ENCODE results near the gene ZNF581.

DNA sequence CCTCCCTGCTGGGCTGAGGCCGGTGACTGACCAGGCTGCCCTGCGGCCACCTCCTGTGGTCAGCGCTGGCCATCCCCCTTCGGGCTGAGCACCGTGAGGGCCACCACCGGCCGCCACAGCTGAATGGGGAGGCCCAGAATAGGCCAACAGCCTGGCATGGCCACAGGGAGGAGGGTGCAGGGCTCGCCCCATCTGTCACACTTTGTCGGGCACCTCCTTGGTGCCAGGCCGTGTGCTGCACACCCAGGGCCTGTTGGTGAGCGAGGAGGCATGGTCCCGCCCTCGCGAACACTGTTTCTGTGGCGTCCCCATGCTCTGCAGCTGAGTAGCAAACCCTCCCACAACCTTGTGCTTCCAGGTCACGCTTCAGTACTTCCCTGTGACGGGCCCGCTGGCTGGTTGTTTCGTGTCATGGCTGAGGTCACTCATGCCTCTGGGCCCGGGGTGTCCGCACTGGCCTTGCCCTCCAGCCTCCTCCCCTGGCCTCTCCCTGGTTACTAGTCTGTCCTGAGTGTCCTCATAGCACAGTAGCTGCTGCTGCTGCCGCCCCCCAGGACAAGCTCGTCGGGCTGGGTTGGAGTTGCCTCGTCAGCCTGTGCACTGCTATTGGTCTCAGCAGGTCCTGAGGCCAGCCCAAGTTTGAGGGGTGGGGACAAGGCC lies 46.8 kb downstream of the ZNF581 start:
- TF ChIP-seq, protein P1, sequence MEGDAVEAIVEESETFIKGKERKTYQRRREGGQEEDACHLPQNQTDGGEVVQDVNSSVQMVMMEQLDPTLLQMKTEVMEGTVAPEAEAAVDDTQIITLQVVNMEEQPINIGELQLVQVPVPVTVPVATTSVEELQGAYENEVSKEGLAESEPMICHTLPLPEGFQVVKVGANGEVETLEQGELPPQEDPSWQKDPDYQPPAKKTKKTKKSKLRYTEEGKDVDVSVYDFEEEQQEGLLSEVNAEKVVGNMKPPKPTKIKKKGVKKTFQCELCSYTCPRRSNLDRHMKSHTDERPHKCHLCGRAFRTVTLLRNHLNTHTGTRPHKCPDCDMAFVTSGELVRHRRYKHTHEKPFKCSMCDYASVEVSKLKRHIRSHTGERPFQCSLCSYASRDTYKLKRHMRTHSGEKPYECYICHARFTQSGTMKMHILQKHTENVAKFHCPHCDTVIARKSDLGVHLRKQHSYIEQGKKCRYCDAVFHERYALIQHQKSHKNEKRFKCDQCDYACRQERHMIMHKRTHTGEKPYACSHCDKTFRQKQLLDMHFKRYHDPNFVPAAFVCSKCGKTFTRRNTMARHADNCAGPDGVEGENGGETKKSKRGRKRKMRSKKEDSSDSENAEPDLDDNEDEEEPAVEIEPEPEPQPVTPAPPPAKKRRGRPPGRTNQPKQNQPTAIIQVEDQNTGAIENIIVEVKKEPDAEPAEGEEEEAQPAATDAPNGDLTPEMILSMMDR (tag by site-specific recombination; IDR thresholded peaks at IDR 0.05) = no peak
- no peak for TF ChIP-seq ZFP37 (tag by site-specific recombination; IDR thresholded peaks at IDR 0.05)
- no peak for TF ChIP-seq ZNF23 (tag by site-specific recombination; IDR thresholded peaks at IDR 0.05; ENCODE audit: borderline replicate concordance)
- TF ChIP-seq BCL11A (tag by site-specific recombination; IDR thresholded peaks at IDR 0.05; ENCODE audit: low read depth) = no peak
- TF ChIP-seq ZNF121 (tag by site-specific recombination; IDR thresholded peaks at IDR 0.05) = no peak
- TF ChIP-seq ZNF274 (IDR thresholded peaks at IDR 0.05; ENCODE audit: low read length) = no peak
- no peak for TF ChIP-seq ZNF274 (tag by site-specific recombination; IDR thresholded peaks at IDR 0.05; ENCODE audit: borderline replicate concordance)
- no peak for TF ChIP-seq ZBTB20 (tag by site-specific recombination; IDR thresholded peaks at IDR 0.05)
- TF ChIP-seq, protein P2, sequence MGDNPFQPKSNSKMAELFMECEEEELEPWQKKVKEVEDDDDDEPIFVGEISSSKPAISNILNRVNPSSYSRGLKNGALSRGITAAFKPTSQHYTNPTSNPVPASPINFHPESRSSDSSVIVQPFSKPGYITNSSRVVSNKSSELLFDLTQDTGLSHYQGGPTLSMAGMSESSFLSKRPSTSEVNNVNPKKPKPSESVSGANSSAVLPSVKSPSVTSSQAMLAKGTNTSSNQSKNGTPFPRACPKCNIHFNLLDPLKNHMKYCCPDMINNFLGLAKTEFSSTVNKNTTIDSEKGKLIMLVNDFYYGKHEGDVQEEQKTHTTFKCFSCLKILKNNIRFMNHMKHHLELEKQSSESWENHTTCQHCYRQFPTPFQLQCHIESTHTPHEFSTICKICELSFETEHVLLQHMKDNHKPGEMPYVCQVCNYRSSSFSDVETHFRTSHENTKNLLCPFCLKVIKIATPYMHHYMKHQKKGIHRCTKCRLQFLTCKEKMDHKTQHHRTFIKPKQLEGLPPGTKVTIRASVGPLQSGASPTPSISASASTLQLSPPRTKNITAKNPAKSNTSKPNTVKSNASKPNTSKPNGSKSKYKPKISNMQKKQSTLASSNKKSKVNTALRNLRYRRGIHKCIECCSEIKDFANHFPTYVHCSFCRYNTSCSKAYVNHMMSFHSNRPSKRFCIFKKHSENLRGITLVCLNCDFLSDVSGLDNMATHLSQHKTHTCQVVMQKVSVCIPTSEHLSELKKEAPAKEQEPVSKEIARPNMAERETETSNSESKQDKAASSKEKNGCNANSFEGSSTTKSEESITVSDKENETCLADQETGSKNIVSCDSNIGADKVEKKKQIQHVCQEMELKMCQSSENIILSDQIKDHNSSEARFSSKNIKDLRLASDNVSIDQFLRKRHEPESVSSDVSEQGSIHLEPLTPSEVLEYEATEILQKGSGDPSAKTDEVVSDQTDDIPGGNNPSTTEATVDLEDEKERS (tag by site-specific recombination; IDR thresholded peaks at IDR 0.05) = no peak
